Sigmoid colon (tissue), 4 donors: ENCODE results near the gene HIPK4.

Source experiments
- POLR2A ChIP-seq, 2 donors: fragments of 450-650 bp; IDR thresholded peaks; one replicate each; pipeline ENCODE4 v1.6.1; 2016; ENCODE audit warnings: antibody characterized with exemption in 2 of 2, mild to moderate bottlenecking in 2 of 2, moderate library complexity in 2 of 2
- POLR2AphosphoS5 ChIP-seq, 4 donors: sonication (generic); formaldehyde crosslinking; IDR thresholded peaks; one replicate each; pipeline ENCODE4 v1.6.1; 2017; ENCODE audit warnings: antibody characterized with exemption in 4 of 4
- TF ChIP-seq, protein P1 (sequence below), 4 experiments: fragments of 450-650 bp in 3 of 4; fragments of 200-600 bp in 1 of 4; IDR thresholded peaks; one replicate each; pipeline ENCODE4 v1.5.1; 2016 to 2019; ENCODE audit warnings: antibody characterized with exemption in 4 of 4, mild to moderate bottlenecking in 3 of 4, moderate library complexity in 2 of 4

DNA sequence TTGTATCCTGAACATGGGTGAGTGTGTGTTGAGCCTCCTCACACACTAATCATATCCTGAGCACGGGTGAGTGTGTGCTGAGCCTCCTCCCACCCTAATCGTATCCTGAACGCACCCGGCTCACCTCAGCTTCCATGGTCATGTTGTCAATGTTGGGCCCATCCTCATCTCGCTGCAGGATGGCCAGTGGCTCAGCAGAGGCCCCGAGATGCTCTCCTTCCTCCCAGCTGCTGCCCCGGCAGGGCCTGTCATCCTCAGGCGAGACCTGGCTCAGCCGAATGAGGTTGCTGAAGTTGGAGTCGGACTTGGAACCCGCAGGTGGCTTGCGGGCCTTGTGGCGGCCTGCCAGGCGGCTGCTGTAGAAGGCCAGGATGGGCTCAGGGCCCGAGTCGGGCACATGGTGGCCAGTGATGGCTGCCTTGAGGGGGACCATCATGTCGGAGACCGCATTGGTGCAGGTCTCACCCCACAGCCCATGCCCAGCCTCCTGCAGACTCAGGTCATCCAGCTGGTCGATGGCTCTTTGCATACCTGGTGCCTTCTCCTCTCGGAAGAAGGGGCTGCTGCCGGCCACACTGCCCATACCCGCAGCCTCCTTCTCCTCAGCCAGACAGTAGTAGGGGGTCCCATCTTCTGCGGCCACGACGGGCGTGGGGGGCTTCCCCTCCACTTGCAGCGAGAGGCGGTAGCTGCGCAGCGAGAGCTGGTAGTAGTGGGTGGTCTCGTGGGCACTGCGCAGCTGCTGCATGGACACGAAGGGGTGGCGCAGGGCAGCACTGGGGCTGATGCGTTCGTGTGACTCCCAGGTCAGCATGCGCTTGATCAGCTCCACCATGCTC, 9.6 kb downstream of the HIPK4 start:
- TF ChIP-seq, protein P1, sequence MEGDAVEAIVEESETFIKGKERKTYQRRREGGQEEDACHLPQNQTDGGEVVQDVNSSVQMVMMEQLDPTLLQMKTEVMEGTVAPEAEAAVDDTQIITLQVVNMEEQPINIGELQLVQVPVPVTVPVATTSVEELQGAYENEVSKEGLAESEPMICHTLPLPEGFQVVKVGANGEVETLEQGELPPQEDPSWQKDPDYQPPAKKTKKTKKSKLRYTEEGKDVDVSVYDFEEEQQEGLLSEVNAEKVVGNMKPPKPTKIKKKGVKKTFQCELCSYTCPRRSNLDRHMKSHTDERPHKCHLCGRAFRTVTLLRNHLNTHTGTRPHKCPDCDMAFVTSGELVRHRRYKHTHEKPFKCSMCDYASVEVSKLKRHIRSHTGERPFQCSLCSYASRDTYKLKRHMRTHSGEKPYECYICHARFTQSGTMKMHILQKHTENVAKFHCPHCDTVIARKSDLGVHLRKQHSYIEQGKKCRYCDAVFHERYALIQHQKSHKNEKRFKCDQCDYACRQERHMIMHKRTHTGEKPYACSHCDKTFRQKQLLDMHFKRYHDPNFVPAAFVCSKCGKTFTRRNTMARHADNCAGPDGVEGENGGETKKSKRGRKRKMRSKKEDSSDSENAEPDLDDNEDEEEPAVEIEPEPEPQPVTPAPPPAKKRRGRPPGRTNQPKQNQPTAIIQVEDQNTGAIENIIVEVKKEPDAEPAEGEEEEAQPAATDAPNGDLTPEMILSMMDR (IDR thresholded peaks at IDR 0.05) = no peak
- TF ChIP-seq POLR2A (IDR thresholded peaks at IDR 0.05) (no peak), POLR2AphosphoS5 (IDR thresholded peaks at IDR 0.05) (no peak)
